ENCODE measurements around the gene B3GALT6.

Gene B3GALT6

GRCh38 chr1:1216770-1217620 lies 15.0 kb upstream of the B3GALT6 start:
- DNase-seq, result no peak

- no peak for DNase-seq
These were observed 14.2 kb upstream of the B3GALT6 start for GRCh38 chr1:1217621-1218523.

DNA sequence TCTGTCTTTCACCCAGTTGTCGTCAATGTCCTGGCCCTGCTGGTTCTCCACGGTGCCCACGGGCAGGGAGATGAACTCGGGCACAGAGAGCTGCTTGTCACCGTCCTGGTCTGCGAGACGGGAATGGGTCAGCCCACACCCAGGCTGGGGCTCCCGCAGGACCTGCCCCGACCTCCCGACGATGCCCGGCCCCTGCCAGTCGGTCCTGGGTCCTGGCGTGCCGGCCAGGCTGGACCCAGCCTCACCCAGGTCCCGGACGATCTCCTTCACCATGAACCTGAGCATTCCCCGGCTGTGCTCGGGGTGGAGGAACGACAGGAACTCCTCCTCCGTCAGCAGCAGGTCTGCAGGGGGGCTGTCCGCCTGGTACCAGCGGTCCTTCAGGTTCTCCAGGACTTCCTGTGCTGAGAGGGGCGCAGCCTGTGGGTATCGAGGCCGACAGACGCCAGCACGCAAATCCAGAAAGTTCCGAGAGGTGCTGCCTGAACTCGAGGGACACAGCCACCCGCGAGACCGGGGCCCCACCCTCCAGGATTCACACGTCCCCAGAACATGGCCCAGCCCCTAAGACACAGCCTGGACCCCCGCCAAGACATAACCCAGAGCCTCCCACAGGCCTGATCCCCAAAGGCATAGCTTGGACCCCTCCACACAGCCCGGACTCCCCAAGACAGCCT lies 13.4 kb upstream of the B3GALT6 start:
- no peak for DNase-seq

GRCh38 chr1:1219341-1219740 lies 12.7 kb upstream of the B3GALT6 start:
- no peak for DNase-seq

DNA sequence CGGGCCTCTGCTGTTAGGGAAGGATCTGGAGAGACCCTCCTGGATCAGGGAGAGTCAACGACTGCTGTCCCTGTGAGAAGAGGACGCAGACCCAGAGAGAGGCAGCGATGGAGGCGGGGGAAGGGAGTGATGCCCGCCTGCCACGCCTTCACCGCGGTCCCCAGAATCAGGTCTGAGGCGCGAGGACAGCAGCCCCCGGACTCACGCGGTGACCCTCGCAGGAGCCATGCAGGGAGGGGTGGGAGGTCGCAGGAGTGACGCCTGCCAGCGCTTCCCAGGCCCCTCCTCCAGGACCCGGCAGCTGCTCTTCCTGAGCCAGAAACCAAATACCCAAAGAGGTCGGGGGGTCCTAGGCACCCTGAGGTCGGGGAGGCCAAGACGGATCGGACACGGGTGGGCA lies 11.8 kb upstream of the B3GALT6 start:
- DNase-seq, result no peak

- DNase-seq, result no peak
These were observed 10.0 kb upstream of the B3GALT6 start for GRCh38 chr1:1221887-1222574.

DNA sequence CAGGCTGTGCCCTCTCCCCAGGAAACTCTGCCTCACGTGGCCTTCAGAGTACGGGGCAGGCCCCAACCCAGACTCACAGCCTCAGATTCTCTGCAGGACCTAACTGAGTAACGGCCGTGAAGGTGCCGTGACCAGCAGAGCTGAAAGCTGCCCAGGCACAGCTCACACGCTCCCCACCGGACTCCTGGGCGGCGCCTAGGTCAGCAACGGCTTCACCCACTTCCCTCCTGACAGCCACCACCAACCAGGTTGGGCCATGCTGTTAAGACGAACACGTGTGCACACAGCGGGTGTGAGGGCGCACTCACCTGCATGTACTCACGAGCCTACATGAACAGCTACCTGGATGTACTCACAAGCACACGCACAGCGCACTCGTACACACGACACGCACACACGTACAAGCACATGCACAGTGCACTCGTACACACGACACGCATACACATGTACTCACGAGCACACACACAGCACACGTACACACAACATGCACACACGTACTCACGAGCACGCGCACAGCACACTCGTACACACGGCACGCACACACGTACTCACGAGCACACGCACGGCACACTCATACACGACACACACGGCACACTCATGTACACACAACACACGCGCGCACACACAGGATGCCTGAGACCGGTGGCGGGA lies 9.3 kb upstream of the B3GALT6 start:
- no peak for DNase-seq

- DNase-seq, result no peak
These were observed 8.7 kb upstream of the B3GALT6 start for GRCh38 chr1:1223321-1223720.

- no peak for DNase-seq
These were observed 8.1 kb upstream of the B3GALT6 start for GRCh38 chr1:1223891-1224290.

- no peak for DNase-seq
These were observed 6.7 kb upstream of the B3GALT6 start for GRCh38 chr1:1225238-1225845.

DNA sequence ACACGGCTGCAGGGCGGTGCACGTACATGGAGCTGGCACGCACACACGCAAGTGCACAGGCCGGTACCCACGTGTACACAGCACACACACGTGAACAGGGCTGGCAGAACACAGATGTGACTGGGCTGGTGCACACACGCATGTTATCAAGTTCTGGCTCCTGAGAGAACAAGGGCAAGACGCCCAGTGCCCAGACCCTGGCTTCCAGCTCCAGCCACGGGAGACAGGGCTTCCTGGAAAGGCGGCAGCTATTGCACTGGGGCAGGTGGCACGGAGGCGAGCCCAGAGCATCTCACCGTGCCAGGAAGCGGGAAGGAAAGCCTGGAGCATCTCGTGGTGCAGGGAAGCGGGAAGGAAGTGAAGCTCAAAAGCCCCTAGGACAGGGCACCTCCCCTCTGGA lies 6.1 kb upstream of the B3GALT6 start:
- no peak for DNase-seq

GRCh38 chr1:1226566-1227362 lies 5.3 kb upstream of the B3GALT6 start:
- no peak for DNase-seq

- no peak for DNase-seq
These were observed 4.7 kb upstream of the B3GALT6 start for GRCh38 chr1:1227386-1227785.

- no peak for DNase-seq
These were observed 3.9 kb upstream of the B3GALT6 start for GRCh38 chr1:1228187-1228586.

GRCh38 chr1:1228596-1229321 lies 3.3 kb upstream of the B3GALT6 start:
- no peak for DNase-seq

DNA sequence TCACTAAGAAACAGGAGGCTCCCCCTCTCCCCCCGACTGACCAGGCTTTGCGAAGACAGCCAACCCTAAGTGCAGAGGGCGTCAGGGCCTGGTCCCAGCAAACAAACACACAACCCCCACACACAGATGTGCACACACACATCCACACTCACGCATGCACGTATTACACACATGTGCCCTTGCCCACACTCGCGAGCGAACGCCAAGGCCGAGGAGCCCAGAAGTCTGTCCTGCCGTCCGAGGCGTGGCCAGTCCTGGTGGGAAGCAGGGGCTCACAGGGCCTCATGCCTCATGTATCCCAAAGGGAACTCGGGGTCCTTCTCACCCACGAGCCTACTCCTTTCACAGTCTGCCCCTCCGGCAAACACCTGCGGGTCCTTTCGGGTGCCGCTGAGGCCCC lies 2.3 kb upstream of the B3GALT6 start:
- DNase-seq, result no peak

- no peak for DNase-seq
These were observed 1.2 kb upstream of the B3GALT6 start for GRCh38 chr1:1230656-1231399.

GRCh38 chr1:1231400-1232207 lies 433 bp upstream of the B3GALT6 start, which contains the start of gene SDF4:
Gene SDF4, minus strand, starts transcription at chr1:1232001. Its CDS starts 3,229 bp downstream, at chr1:1228772.
- peak; percentile 97 for DNase-seq
